Heart right ventricle (tissue), 16 donors: ENCODE measurements around the gene EFCAB8. TPM values are rescaled to one million over a fixed set of nuclear protein-coding genes. Genes with fewer than 3 reads are reported as not detected.

Experiments
- ATAC-seq, 8 donors: fragments of 200-7000 bp; cut with Tn5 transposase; one replicate each; pipeline ENCODE4 v1.9.1; 2020; ENCODE audit warnings: mild to moderate bottlenecking in 8 of 8, moderate library complexity in 8 of 8, moderate number of reproducible peaks in 1 of 8
- DNase-seq, 2 donors: peaks; one replicate each; pipeline ENCODE4 v3.0.0-alpha.2; 2020
- H3K27ac ChIP-seq, 10 donors: fragments of 200-600 bp; sonication (generic) in 2 of 10; one replicate each; pipeline versions ENCODE4 v1.5.0 to v1.8.0; 2020 to 2022; ENCODE audit warnings: mild to moderate bottlenecking in 3 of 10
- H3K27me3 ChIP-seq, 7 donors: fragments of 200-600 bp; one replicate each; pipeline ENCODE4 v1.8.0; 2021 to 2022; ENCODE audit warnings: mild to moderate bottlenecking in 2 of 7
- H3K36me3 ChIP-seq, 9 donors: fragments of 200-600 bp; sonication (generic) in 1 of 9; one replicate each; pipeline versions ENCODE4 v1.5.0 to v1.8.0; 2020 to 2022; ENCODE audit warnings: mild to moderate bottlenecking in 2 of 9
- H3K4me1 ChIP-seq, 9 donors: fragments of 200-600 bp; sonication (generic) in 1 of 9; one replicate each; pipeline versions ENCODE4 v1.5.0 to v1.8.0; 2020 to 2022; ENCODE audit warnings: mild to moderate bottlenecking in 4 of 9
- H3K4me3 ChIP-seq, 10 donors: fragments of 200-600 bp; sonication (generic) in 2 of 10; one replicate each; pipeline versions ENCODE4 v1.5.0 to v1.8.0; 2020 to 2022; ENCODE audit warnings: mild to moderate bottlenecking in 7 of 10, moderate library complexity in 2 of 10
- H3K9me3 ChIP-seq, 11 donors: fragments of 200-600 bp in 10 of 11; sonication (generic) in 2 of 11; one replicate each; pipeline versions ENCODE4 v1.5.0 to v1.8.0; 2013 to 2022; ENCODE audit warnings: mild to moderate bottlenecking in 2 of 11, control low read depth in 1 of 11, moderate library complexity in 1 of 11
- CTCF ChIP-seq, 9 donors: fragments of 200-600 bp; sonication (generic) in 2 of 9; IDR thresholded peaks; one replicate each; pipeline versions ENCODE4 v1.5.0 to v1.8.0; 2021 to 2022; ENCODE audit warnings: antibody characterized with exemption in 9 of 9, mild to moderate bottlenecking in 5 of 9, moderate library complexity in 1 of 9
- WGBS, 2 donors: extraction: QIAGEN DNeasy Blood & Tissue Kit; methylation state at CpG; one replicate each; pipeline ENCODE4 v1.1.7; 2013; ENCODE audit warnings: inconsistent platforms in 1 of 2; 5-methylcytosine and 5-hydroxymethylcytosine counted together
- intact Hi-C, 10 donors: fragments of 100-400 bp; cut with DNase I; formaldehyde crosslinking; loops; one replicate each; pipeline versions ENCODE4 v1.11.1 to v1.14.2; 2022
- polyA plus RNA-seq, 2 donors: library from polyadenylated mRNA; stranded (reverse); fragments of 200-250 nt; gene quantifications; one replicate each; pipeline ENCODE4 v1.2.3, GENCODE V29; 2013
- total RNA-seq, 10 donors: library from RNA; stranded (reverse); fragmentation: NEBNext Ultra II Directional in 3 of 10; extraction: Animal tissue kit (Norgen Biotek cat#: 25700) in 3 of 10; gene quantifications; one replicate each; pipeline versions ENCODE4 v1.2.1 to v1.2.4, GENCODE V29; 2021 to 2023
- donor health status: Arrhythmogenic right ventricular cardiomyopathy.
- donor health status: ischemic (EF 13 %, LVEDD 7.1; RV severe dilation, severe dysfunction).
- donor health status: healthy with polysubstance abuse.
- donor health status: DM: no; HTN: yes; CAD: no.
- donor health status: DM: no; HTN: no; CAD: no.
- donor health status: ischemic (EF 25% LVEDD 6.9; RV normal size, moderate dysfunction).
- donor health status: ischemic (EF 25% LVEDD 5.7; RV mildly dilated, moderate dysfunction).
- donor health status: healthy.
- donor health status: DM: yes; HTN: yes; CAD: no.
- donor health status: Ischemic cardiomyopathy.
- donor health status: ischemic (EF 35%, LVEDD 5.7; RV mildly dilated, moderate dysfunction).
- donor health status: nonischemic (EF 11% LVEDD 7.7; RV severe dilation, severe dysfunction).
- donor health status: DM: yes; HTN: yes; CAD: no.
- donor health status: PGD.
- donor health status: ischemic (EF 29% LVEDD 5.4; RV normal size, mild dysfunction).
- donor health status: nonischemic (EF 23%, LVEDD 6.1; RV moderate dilation, normal function).

The EFCAB8 gene
- total and polyA plus RNA-seq, 12 donors = 0.15 to 0.58 TPM; not detected in 10

GRCh38 chr20:32966881-32967781 is 108.4 kb downstream of the EFCAB8 start:
- intact Hi-C loops = no loop called here
- no peak for DNase-seq

GRCh38 chr20:32967961-32968457 is 109.3 kb downstream of the EFCAB8 start:
- no peak overlapping the region for H3K4me3 ChIP-seq
- H3K9me3 ChIP-seq = no peaks in the 10 kb centered on the region
- WGBS, 2 donors = 89 to 91% methylated on average over 16 of the region's 16 CpGs
- peaks cover 0 to 12% (median 0%) of the 10 kb centered on the region in 7 donors for H3K27me3 ChIP-seq
- H3K36me3 ChIP-seq = no peaks in the 10 kb centered on the region
- no peak for ATAC-seq
- TF ChIP-seq CTCF (IDR thresholded peaks at IDR 0.05) = no peak
- peaks cover 0 to 33% (median 8%) of the 10 kb centered on the region in 9 donors for H3K4me1 ChIP-seq
- H3K27ac ChIP-seq = no peak overlapping the region
- DNase-seq = no peak
- intact Hi-C loops = no loop called here

More at GRCh38 chr20:32966881-32967781, 108.4 kb downstream of the EFCAB8 start:
- no peak for TF ChIP-seq CTCF (IDR thresholded peaks at IDR 0.05)
- no peaks in the 10 kb centered on the region for H3K36me3 ChIP-seq
- WGBS, 2 donors = 78 to 81% methylated on average over 16 of the region's 16 CpGs
- peaks cover 0 to 26% (median 7%) of the 10 kb centered on the region in 9 donors for H3K4me1 ChIP-seq
- peak overlapping the region in 1 of 10 donors; percentile 22 for H3K27ac ChIP-seq
- ATAC-seq = no peak
- H3K9me3 ChIP-seq = no peaks in the 10 kb centered on the region
- H3K27me3 ChIP-seq = peaks cover 0 to 12% (median 0%) of the 10 kb centered on the region in 7 donors
- no peak overlapping the region for H3K4me3 ChIP-seq

- WGBS, 2 donors = 60 to 67% methylated on average over 19 of the region's 19 CpGs
- TF ChIP-seq CTCF (IDR thresholded peaks at IDR 0.05) = no peak
- Histone ChIP-seq H3K9me3 (no peaks in the 10 kb centered on the region), H3K4me1 (peaks cover 0 to 33% (median 8%) of the 10 kb centered on the region in 9 donors), H3K27ac (peak overlapping the region in 1 of 10 donors; percentile 24), H3K27me3 (peaks cover 0 to 12% (median 0%) of the 10 kb centered on the region in 7 donors), H3K4me3 (no peak overlapping the region), H3K36me3 (no peaks in the 10 kb centered on the region)
- intact Hi-C loops = no loop called here
- DNase-seq (no peak), ATAC-seq (no peak)
These were observed 109.9 kb downstream of the EFCAB8 start for GRCh38 chr20:32968478-32969241.
